Stimulated activated CD8-positive, alpha-beta memory T cell treated with anti-CD3 and anti-CD28 coated beads, Interleukin-15, amount 100 ng/mL, for 48 hours (primary cell): Measurements from ENCODE around the gene OR7C1.
"Not testable (repeated sequence)": the region's sequence is repeated elsewhere in the genome, so short reads cannot be mapped to it uniquely, and the experiment has no call there.

Experiments used
- DNase-seq, 2 donors: peaks; one replicate each; pipeline ENCODE4 v3.0.0-alpha.2; 2020; ENCODE audit warnings: low read depth in 2 of 2

Gene OR7C1

GRCh38 chr19:14835011-14835410 is at the start of gene OR7C1, which contains the start of gene OR7A5:
OR7C1 (minus strand) TSS chr19:14835185; CDS start chr19:14800136, 35,049 bp downstream.
OR7A5 (minus strand) TSS chr19:14835185; CDS start chr19:14828241, 6,944 bp downstream.
- DNase-seq: no peak

GRCh38 chr19:14871619-14872230 is 36.7 kb upstream of the OR7C1 start:
- DNase-seq: no peak

GRCh38 chr19:14868497-14868896 is 33.5 kb upstream of the OR7C1 start:
- no peak for DNase-seq

- no peak for DNase-seq
Observed at GRCh38 chr19:14848822-14849221, 13.8 kb upstream of the OR7C1 start, which contains the start of gene OR7A10. OR7A10 (minus strand) TSS chr19:14848922; CDS start chr19:14841877, 7,045 bp downstream.

- no peak for DNase-seq
Observed at GRCh38 chr19:14843578-14843977, 8.6 kb upstream of the OR7C1 start.

GRCh38 chr19:14843169-14843568 is 8.2 kb upstream of the OR7C1 start:
- DNase-seq: no peak

GRCh38 chr19:14840206-14840605 is 5.2 kb upstream of the OR7C1 start:
- DNase-seq: no peak

- DNase-seq: no peak
Observed at GRCh38 chr19:14837391-14837790, 2.4 kb upstream of the OR7C1 start.

GRCh38 chr19:14830702-14831101 is 4.3 kb downstream of the OR7C1 start:
- DNase-seq: no peak

- DNase-seq: no peak
Observed at GRCh38 chr19:14826006-14826405, 9.0 kb downstream of the OR7C1 start.

- DNase-seq: no peak
Observed at GRCh38 chr19:14821937-14822336, 13.0 kb downstream of the OR7C1 start.

GRCh38 chr19:14818588-14818987 is 16.4 kb downstream of the OR7C1 start:
- DNase-seq: no peak

- no peak for DNase-seq
Observed at GRCh38 chr19:14817052-14817451, 17.9 kb downstream of the OR7C1 start.

- no peak for DNase-seq
Observed at GRCh38 chr19:14814982-14815652, 19.9 kb downstream of the OR7C1 start.

GRCh38 chr19:14809272-14810057 is 25.5 kb downstream of the OR7C1 start:
- no peak for DNase-seq

GRCh38 chr19:14804765-14805164 is 30.2 kb downstream of the OR7C1 start:
- DNase-seq: no peak

- no peak for DNase-seq
Observed at GRCh38 chr19:14798760-14799159, 36.2 kb downstream of the OR7C1 start.

GRCh38 chr19:14796021-14796420 is 39.0 kb downstream of the OR7C1 start:
- DNase-seq: no peak

- no peak for DNase-seq
Observed at GRCh38 chr19:14795078-14795721, 39.8 kb downstream of the OR7C1 start.

GRCh38 chr19:14792250-14792649 is 42.7 kb downstream of the OR7C1 start:
- DNase-seq: not testable (repeated sequence)

GRCh38 chr19:14786421-14786851 is 48.5 kb downstream of the OR7C1 start:
- peak in 1 of 2 donors; percentile 14 for DNase-seq
